ENCODE results near the gene PEAK3. TPM values are rescaled to one million over a fixed set of nuclear protein-coding genes. Genes with fewer than 3 reads are reported as not detected.
A peak's percentile ranks its signal among the peaks of the same experiment; 100 is the strongest.

The PEAK3 gene
- total RNA-seq, 1 donor from 2014 or later, result 0.20 TPM

GRCh38 chr19:2239173-2239572 is 42.8 kb downstream of the PEAK3 start:
- DNase-seq (ENCODE audit: low read depth in 2 of 2), result peak in 1 of 2 donors; percentile 19

GRCh38 chr19:2237869-2238153 is 44.2 kb downstream of the PEAK3 start:
- DNase-seq (ENCODE audit: low read depth in 2 of 2), result no peak

GRCh38 chr19:2237051-2237868 is 44.7 kb downstream of the PEAK3 start:
- peak in 1 of 2 donors; percentile 87 for DNase-seq (ENCODE audit: low read depth in 2 of 2)

GRCh38 chr19:2236314-2237050 is 45.5 kb downstream of the PEAK3 start, which contains the start of the genes PLEKHJ1 and SF3A2:
Gene PLEKHJ1, minus strand, starts transcription at chr19:2236329. Its CDS starts 81 bp downstream, at chr19:2236248.
Gene SF3A2, plus strand, starts transcription at chr19:2236824. Its CDS starts 6,595 bp downstream, at chr19:2243419.
- DNase-seq (ENCODE audit: low read depth in 2 of 2), result peak; percentile 98 to 99

- DNase-seq (ENCODE audit: low read depth in 2 of 2), result no peak
Observed at GRCh38 chr19:2236064-2236313, 46.0 kb downstream of the PEAK3 start.

GRCh38 chr19:2235381-2236063 is 46.5 kb downstream of the PEAK3 start:
- DNase-seq (ENCODE audit: low read depth in 2 of 2), result peak; percentile 23 to 35

GRCh38 chr19:2234996-2235380 is 47.0 kb downstream of the PEAK3 start:
- DNase-seq (ENCODE audit: low read depth in 2 of 2), result no peak

- no peak for DNase-seq (ENCODE audit: low read depth in 2 of 2)
Observed at GRCh38 chr19:2233601-2234280, 48.2 kb downstream of the PEAK3 start.

- DNase-seq (ENCODE audit: low read depth in 2 of 2), result no peak
Observed at GRCh38 chr19:2232286-2233151, 49.5 kb downstream of the PEAK3 start.

GRCh38 chr19:2231621-2232221 is 50.3 kb downstream of the PEAK3 start:
- DNase-seq (ENCODE audit: low read depth in 2 of 2), result peak in 1 of 2 donors; percentile 46

GRCh38 chr19:2230807-2231533 is 51.0 kb downstream of the PEAK3 start:
- DNase-seq (ENCODE audit: low read depth in 2 of 2), result no peak

GRCh38 chr19:2230033-2230531 is 51.9 kb downstream of the PEAK3 start:
- no peak for DNase-seq (ENCODE audit: low read depth in 2 of 2)

- no peak for DNase-seq (ENCODE audit: low read depth in 2 of 2)
Observed at GRCh38 chr19:2229103-2230032, 52.6 kb downstream of the PEAK3 start.

GRCh38 chr19:2228157-2229030 is 53.6 kb downstream of the PEAK3 start:
- no peak for DNase-seq (ENCODE audit: low read depth in 2 of 2)

- no peak for DNase-seq (ENCODE audit: low read depth in 2 of 2)
Observed at GRCh38 chr19:2227415-2228156, 54.4 kb downstream of the PEAK3 start.

GRCh38 chr19:2226840-2227360 is 55.1 kb downstream of the PEAK3 start:
- DNase-seq (ENCODE audit: low read depth in 2 of 2), result no peak

Data from lung microvascular endothelial cell (primary cell).